COR-L47 (cell line): ENCODE data around the gene CREB3L1.
A peak's percentile ranks its signal among the peaks of the same experiment; 100 is the strongest.

Experiments used
- DNase-seq: peaks from one replicate; lab custom pipeline; 2025; lab: John Stamatoyannopoulos, UW

CREB3L1 gene, protein sequence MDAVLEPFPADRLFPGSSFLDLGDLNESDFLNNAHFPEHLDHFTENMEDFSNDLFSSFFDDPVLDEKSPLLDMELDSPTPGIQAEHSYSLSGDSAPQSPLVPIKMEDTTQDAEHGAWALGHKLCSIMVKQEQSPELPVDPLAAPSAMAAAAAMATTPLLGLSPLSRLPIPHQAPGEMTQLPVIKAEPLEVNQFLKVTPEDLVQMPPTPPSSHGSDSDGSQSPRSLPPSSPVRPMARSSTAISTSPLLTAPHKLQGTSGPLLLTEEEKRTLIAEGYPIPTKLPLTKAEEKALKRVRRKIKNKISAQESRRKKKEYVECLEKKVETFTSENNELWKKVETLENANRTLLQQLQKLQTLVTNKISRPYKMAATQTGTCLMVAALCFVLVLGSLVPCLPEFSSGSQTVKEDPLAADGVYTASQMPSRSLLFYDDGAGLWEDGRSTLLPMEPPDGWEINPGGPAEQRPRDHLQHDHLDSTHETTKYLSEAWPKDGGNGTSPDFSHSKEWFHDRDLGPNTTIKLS

DNA sequence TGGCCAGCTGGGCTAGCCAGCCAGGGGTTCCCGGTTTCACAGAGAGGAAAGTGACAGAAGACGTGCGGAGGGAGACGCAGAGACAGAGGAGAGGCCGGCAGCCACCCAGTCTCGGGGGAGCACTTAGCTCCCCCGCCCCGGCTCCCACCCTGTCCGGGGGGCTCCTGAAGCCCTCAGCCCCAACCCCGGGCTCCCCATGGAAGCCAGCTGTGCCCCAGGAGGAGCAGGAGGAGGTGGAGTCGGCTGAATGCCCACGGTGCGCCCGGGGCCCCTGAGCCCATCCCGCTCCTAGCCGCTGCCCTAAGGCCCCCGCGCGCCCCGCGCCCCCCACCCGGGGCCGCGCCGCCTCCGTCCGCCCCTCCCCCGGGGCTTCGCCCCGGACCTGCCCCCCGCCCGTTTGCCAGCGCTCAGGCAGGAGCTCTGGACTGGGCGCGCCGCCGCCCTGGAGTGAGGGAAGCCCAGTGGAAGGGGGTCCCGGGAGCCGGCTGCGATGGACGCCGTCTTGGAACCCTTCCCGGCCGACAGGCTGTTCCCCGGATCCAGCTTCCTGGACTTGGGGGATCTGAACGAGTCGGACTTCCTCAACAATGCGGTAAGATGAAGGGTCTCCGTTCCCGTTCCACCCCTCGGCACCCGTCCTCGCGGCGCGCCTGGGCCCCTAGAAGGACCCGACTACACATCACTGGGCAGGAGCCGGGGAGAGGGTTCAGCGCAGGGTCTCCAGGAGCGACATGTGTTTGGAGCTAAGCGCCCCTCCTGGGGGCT, at the start of gene CREB3L1:
TSS of gene CREB3L1 (plus strand) at position 41 of the 765 bp plus-strand sequence. CDS start at position 491, 450 bp downstream.
- DNase-seq: no peak

DNA sequence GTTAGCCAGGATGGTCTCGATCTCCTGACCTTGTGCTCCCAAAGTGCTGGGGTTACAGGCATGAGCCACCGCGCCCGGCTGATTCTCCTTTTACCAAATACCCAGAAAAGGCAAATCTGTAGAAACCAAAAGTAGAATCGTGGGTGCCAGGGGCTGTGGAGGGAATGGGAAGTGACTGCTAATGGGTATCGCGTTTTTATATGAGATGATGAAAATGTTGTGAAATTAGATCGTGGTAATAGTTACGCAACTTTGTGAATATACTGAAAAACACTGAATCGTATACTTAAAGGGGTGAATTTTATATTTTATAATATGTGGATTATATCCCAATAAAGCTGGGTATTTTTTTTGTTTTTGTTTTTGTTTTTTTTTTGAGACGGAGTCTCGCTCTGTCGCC, 48.2 kb upstream of the CREB3L1 start:
- no peak for DNase-seq

DNA sequence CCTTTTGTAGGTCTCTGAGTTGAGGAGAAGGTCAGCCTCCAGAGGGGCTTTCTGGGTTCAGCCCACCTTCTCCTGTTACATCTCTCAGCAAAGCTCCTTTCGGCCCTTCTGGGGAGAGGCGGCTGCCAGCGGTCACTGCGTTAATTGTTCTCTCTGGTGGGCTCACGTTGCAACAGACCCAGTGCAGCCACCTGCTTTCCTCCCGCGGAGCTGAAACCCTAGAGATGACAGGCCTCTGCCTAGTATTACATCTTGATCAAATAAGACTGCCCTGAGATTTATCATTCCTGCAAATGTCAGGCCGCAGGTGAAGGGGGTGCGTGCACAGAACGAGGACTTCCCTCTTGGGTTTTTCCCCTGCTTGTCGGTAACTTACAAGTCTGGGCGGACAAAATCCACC, 43.2 kb upstream of the CREB3L1 start:
- DNase-seq: no peak

DNA sequence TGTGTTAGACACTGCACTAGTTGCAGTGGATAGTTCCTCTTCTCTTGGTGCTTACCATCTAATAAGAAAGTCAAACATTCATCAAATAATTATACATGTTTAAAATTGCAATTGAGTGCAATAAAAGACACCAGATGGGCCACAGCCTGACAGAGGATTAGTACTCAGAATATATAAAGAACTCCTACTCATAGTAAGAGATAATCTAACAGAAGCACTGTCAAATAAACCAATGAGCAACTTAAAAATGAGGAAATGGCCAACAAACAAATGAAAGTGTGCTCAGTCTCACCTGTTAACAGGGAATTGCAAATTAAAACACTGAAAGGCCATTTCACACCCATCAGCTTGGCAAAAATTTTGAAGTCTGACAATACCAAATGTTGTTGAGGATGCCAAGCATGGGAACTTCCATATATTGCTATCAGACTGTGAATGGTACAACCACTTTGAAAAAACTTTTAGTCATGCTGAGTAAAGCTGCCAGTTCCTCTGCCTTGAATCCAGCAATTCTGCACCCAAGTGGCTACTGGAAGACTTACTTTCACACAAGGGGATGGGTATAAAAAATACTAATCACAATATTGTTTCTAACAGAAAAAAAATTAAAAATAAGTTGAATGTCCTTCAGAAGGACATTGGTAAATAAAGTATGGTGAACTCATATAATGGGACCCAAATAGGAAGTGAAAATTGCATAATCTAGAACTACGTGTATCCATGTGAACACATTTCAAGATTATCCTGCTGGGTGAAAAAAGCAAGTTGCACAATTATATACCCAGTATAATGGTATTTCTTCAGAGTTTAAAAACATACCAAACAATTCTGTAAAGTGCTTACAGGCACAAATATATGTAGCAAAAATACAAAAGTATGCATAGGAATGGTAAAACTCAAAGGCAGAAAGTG, 41.4 kb upstream of the CREB3L1 start:
- no peak for DNase-seq

DNA sequence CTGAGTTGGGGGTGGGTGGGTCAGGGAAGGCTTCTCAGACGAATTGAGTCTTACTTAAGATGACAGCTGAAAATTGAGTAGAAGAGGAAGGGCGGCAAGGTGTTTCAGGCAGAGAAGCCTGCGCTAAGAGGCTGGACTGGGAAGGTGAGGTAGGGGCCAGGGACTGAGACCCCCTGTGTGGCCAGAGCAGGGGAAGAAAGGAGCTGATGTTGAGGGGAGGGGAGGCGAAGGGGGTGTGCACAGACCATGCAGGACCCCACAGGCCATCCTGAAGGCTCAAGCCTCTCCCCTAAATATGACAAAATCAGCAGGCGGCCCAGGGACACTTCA, 40.6 kb upstream of the CREB3L1 start:
- no peak for DNase-seq

DNA sequence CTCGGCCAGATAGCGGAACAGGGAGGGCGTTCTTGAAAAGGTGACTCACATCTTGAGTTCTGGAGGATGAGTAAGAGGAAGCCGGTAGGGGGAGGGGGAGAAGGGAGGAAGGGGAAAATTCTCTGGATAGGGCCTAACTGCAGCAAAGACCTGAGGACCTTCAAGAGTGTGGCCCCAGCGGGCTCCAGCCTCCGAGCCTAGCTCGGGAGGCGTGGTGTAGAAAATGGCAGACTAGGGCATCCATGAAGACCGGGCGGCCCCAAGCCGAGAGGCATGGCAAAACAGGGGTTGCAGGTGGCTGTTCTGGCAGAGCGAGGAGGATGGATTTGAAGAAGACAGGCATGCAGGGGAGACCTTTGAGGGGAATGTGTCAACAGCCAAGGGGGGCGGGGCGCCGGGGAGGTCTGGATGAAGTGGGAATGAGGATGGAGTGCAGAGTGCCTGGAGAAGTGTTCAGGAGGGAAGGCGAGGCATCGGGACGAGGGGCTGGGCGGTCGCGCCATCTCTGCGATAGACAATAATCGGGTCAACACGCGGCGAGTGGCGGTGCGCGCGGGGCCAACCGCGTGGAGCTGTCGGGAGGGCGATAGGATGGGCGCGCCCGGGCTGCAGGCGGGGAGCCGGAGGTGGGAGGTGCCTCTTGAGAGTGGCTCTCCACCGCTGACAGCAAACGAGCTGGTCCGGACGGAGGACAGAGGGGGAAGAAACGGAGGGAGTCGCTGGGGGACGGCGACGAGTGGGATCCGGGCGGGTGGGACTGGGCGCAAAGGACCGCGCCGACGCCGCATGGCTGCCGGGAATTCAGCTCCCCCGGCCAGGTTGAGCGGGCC, 40.0 kb upstream of the CREB3L1 start:
- DNase-seq: no peak

DNA sequence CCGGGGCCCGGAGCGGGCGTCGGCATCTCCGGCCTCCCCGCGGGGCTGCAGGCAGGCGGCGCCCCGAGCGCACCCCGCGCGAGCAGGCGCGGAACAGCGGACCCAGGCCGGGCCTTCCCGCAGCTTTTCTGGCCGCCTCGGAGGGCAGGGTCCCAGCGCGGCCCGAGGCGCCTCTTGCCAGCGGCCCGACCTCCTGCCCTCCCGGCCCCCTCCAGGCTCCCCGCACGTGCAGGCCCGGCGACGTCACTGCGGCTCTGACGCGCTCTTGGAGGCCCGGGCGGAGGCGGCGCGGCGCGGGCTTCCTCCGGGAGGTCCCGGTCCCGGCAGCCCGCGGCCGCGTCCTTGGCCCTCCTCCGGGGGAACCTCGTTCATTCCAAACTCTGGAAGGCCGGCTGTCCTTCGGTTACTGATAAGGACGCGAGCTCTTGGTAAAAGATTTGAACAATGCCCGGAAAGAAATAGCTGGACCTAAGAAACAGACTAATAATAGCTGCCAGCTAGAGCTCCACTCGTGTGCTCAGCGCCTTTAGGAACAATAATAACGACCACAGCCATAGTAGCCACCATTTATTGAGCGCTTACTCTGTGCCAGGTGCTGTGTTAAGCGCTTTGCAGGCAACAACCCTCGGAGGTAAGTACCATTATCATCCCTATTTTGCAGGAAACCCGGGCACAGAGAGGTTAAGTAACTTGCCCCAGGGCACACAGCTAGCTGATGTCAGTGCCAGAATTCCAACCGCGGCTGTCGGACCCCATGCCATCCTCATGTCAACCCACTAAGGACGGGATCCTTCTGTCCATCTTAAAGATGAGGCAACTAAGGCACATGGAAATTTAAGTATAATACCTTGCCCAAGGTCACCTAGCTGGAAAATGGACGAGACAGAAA, 39.1 kb upstream of the CREB3L1 start:
- peak; percentile 14 for DNase-seq

DNA sequence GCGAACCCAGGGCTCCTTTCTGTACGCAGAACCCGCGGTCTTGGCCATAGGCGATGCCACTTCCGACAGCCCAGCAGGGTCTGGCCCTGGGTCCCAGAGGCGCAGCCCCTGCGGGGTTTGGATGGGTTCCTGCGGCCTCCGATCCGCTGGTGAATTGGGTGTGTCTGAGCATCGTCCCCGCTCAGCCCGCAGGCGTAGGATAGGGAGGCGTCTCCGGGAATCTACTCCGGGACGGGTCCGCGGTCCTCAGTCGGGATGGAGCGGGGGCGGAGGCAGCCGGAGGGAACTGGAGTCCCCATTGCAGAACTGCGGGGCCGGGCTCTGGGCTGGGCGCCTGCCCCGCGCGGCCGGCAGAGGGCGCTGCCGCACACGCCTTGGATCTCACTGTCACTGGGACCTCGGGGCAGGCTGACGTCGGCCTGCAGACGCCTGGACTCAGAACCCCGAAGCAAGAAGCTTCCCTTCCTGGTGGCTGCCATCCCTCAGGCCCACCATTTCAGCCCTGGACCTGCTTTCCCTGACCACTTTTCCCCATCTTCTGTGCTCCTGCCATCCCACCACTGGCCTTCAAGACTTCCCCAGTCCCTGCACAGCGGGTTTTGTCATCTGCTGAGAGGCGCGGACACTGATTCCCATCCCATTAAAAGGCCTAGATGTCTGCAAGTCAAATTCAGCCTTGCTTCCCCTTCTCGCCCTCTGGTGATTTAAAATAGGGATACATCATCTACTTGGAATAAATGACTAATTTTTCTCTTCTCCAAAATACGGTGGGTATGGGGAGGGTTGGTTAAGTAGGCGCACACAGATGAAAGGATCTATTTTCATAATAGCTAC, 38.3 kb upstream of the CREB3L1 start:
- DNase-seq: peak; percentile 66

DNA sequence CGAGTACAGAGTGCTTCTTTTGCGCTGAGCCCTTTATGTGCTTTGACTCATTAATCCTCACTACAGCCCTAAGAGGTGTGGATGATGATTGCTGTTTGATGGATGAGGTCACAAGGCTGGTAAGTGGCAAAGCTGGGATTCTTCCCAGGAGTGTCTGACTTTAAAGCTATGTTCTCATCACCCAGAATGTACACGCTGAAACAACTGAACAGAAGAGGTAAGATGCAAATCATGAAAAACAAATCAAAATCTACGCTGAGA, 37.7 kb upstream of the CREB3L1 start:
- DNase-seq: no peak

DNA sequence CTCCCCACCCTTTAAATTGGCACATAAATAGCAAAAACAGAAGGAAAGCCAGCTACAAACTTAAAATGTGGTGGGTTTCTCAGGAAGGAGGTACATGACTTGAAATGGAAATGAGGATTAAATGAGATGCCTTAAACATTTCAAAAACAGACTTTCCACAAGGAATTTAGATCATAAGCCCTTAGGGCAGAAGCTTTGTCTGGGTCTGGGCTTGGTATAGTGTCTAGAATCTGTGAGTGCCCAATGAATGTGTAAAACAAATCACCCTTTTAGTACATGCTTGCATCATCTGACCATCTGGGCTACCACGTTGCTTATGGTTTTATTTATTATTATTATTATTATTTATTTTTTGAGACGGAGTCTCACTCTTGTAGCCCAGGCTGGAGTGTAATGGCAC, 37.1 kb upstream of the CREB3L1 start:
- no peak for DNase-seq

DNA sequence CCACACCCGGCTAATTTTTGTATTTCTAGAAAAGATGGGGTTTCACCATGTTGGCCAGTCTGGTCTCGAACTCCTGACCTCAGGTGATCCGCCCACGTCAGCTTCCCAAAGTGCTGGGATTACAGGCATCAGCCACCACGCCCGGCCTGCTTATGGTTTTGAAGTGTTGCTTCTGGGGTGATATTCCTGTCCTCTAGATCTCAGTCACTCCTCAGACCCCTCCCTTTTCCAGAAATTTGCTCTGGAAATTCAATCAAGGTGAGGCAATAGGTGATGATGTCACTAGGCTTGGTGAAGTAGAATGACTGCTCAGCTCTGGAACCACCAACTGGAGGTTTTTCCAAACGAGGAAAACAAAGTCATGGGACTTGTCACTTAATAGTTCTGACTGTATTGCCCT, 36.6 kb upstream of the CREB3L1 start:
- DNase-seq: no peak

DNA sequence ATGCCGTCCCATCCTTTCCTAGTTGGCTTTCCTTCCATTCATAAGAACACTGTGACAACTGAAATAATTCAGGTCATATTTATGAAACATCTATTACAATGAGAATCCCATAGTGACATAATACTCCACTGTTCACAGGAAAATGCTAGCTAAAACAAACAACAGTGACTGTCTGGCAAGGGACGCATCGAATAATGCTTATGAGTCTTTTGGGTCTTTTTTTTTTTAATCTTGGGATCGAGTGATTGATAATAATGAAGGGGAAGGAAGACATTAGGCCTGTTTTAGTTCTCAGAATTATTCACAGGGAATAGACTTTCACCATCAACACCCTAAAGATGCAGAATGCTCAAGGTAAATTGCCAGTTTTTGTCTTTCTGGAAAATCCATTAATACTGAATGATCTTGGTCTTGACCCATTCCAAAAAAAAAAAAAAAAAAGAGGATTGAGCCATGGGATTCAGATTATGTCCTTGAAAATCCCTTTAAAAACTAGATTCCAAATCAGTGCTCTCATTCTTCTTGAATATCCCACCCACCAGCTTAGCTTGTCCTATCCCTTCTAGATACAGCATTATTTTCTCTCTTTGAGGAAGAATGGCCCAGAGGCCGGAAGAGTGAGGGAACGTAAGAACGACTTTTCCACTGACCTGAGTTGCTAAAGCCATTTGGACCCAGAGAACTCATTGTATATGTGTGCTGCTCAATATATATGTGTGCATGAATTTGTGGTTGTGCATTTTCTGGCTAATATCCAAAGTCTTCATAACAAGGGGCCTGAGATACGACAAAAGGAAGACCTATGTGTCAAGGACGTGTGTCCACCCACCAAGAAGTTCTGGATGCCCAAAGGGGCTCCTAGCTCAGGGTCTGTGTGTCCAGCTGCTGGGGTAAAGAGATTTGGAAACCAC, 35.2 kb upstream of the CREB3L1 start:
- no peak for DNase-seq

DNA sequence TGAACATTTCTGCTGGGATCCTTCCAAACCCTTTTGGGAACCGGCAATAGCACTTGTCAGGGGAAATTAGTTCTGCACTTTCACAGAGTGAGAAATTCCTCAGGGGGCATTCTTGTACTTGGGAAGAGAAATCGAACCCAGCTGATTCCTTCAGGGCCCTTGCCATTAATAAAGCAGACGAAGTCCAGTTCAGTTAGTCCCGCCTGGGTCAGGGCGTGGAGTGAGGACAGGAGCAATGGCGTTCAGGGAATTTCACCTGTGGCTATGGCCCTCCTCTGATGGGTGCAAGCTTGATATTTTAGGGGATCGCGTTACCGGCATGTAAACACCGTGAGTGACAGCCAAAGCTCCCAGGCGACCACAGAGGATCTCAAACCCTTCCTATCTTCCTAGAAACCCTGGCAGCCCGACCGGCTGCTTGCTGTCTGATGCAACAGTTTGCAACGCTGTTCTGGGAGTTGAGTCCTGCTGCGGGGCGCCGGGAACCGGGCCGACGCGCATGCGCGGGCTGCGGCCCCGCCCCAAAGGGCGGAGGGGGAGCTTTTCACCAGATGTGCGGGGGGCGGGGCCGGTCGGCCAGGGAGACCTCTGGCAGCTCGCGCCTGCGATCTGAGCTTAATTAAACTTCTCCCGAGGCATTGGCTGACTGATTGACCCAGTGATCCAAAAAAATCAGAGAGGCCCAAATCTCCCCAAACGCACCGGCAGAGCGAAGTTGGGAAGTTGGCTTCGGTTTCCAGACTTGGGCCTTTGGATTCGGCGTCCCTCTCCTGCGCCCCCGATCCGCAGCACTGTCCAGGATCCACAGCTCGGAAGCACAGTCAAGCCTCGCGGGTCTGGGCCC, 34.3 kb upstream of the CREB3L1 start:
- peak; percentile 83 for DNase-seq

DNA sequence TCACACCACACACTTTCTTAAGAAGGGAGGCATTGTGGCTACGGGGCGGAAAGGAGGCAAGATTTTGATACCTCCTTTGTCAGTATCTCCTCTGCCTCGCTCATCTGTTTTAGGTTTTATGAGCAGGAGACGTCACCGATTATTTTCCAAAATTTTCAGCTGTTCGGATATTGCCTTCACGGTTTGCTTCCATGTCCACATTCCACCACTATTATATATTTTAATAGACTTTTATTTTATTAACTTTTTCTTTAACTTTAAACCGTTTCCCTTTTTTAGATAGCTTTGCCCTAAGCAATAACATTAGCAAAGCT, 33.7 kb upstream of the CREB3L1 start:
- DNase-seq: no peak

DNA sequence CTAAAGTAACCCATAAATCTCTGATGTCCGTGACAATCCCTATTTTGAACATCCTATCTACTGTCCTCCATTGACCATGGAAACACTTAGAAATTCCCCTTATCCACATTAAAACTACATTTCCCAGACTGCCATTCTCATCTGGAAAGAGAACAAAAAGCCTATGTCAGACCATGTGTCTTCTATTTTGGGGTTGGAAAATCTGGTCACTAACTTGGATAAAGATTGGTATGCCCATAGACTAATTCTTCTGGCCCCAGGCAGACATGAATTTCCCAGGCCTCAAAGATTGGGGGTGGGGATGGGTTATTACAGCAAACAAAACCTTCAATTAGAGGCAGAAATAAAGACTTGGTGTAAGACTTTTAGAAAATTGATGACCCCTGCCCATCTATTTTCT, 30.9 kb upstream of the CREB3L1 start:
- no peak for DNase-seq

DNA sequence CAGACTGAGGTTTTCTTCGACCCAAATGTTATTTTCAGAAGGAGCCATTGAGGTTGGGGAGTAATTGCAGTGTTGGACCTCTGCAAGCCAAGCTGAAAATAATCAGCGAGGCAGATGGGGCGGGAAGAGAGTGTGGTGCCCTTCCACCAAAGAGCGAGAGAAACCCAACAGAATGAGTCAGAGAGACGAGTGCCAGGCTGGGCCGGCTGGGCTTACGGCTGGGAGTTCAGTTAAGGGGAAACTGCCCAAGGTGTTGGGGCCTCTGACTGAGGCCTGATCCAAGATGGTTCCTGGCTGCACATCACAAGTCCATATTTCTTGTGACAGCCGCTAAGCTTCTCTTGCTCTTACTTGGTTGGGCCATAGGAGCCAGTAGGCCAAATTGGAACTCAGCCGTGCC, 30.4 kb upstream of the CREB3L1 start:
- DNase-seq: no peak

DNA sequence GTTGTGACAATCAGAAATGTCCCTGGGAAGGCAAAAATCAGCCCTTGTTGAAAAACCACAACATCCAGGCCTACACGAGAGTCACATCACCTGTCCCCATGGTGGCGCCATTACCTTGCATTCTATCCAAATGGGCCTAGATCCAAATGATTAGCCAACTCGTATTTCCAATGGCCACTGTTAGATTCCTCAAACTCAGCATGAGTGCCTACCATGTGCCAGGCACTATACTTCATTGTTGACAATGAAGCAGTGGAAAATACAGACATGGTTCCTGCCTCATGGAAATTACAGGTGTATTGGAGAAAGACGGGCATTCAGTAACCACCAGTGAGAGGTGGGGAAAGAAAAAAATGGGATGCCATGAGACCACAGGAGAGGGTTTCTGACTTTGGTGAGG, 29.8 kb upstream of the CREB3L1 start:
- peak; percentile 86 for DNase-seq
